B cell (primary cell): ENCODE results near the gene ACAN. TPM values are rescaled to one million over a fixed set of nuclear protein-coding genes. Genes with fewer than 3 reads are reported as not detected.

ENCODE experiments used
- ATAC-seq: fragments of 200-7000 bp; cut with Tn5 transposase; one replicate; pipeline ENCODE4 v1.10.0; 2021; ENCODE audit warnings: low read depth, mild to moderate bottlenecking, moderate number of reproducible peaks, moderate library complexity
- CTCF ChIA-PET: fragments of 350-600 bp; sonication (Branson Sonifier 250); formaldehyde crosslinking; loops from one replicate; lab custom pipeline; 2021; ENCODE audit warnings: antibody characterized with exemption, inconsistent platforms; lab: Charles Lee
- POLR2A ChIA-PET: fragments of 350-600 bp; sonication (Branson Sonifier 250); formaldehyde crosslinking; loops from one replicate; lab custom pipeline; 2021; ENCODE audit warnings: antibody characterized with exemption; lab: Charles Lee
- DNase-seq: peaks from one replicate; pipeline ENCODE4 v3.0.0; 2013
- H2AFZ ChIP-seq: 2 replicates; pipeline ENCODE4 v1.6.1; 2012; ENCODE audit warnings: mild to moderate bottlenecking, low read depth, low read length; ENCODE audit not compliant: insufficient read depth, poor library complexity, severe bottlenecking
- H3K27ac ChIP-seq, 2 donors: 1 replicate in 1 of 2; 2 replicates in 1 of 2; pipeline ENCODE4 v1.5.1; 2012 to 2013; ENCODE audit warnings: low read length in 2 of 2, mild to moderate bottlenecking in 2 of 2, moderate library complexity in 1 of 2
- H3K27me3 ChIP-seq, 4 experiments: fragments of 200-600 bp in 1 of 4; sonication (generic) in 1 of 4; replicated peaks in 1 of 4; 1 replicate in 2 of 4; 2 replicates in 2 of 4; pipeline versions ENCODE4 v1.6.1 to v1.7.0; 2013 to 2016; ENCODE audit warnings: low read length in 3 of 4, mild to moderate bottlenecking in 2 of 4, mixed read lengths in 1 of 4, moderate library complexity in 1 of 4; ENCODE audit not compliant: insufficient read depth in 4 of 4, control insufficient read depth in 3 of 4; ENCODE audit errors: control extremely low read depth in 1 of 4
- H3K36me3 ChIP-seq, 2 experiments: replicated peaks in 1 of 2; 1 replicate in 1 of 2; 2 replicates in 1 of 2; pipeline versions ENCODE4 v1.6.1 to v1.7.1; 2013; ENCODE audit warnings: low read length in 1 of 2; ENCODE audit not compliant: insufficient read depth in 2 of 2, control insufficient read depth in 1 of 2; ENCODE audit errors: control extremely low read depth in 1 of 2, extremely low read depth in 1 of 2
- H3K4me1 ChIP-seq, 2 donors: fragments of 200-600 bp in 1 of 2; sonication (generic) in 1 of 2; 1 replicate in 1 of 2; 2 replicates in 1 of 2; pipeline versions ENCODE4 v1.5.1 to v1.6.1; 2013 to 2017; ENCODE audit warnings: low read length in 2 of 2; ENCODE audit not compliant: control insufficient read depth in 2 of 2, insufficient read depth in 2 of 2
- H3K4me2 ChIP-seq: replicated peaks from 2 replicates; pipeline ENCODE3; 2012; ENCODE audit warnings: mild to moderate bottlenecking, low read depth, low read length; ENCODE audit not compliant: poor library complexity, severe bottlenecking
- H3K4me3 ChIP-seq, 5 experiments: fragments of 200-600 bp in 1 of 5; sonication (generic) in 1 of 5; 1 replicate in 3 of 5; 2 replicates in 2 of 5; pipeline versions ENCODE4 v1.5.1 to v1.7.0; 2011 to 2016; ENCODE audit warnings: low read length in 4 of 5, mild to moderate bottlenecking in 4 of 5, low read depth in 2 of 5, control low read depth in 1 of 5, moderate library complexity in 1 of 5; ENCODE audit not compliant: insufficient read depth in 1 of 5; ENCODE audit errors: control extremely low read depth in 1 of 5, extremely low read depth in 1 of 5
- H3K79me2 ChIP-seq: fragments of 200-600 bp; sonication (generic); one replicate; pipeline ENCODE4 v1.6.0; 2016; ENCODE audit warnings: low read length; ENCODE audit not compliant: control insufficient read depth, insufficient read depth
- H3K9ac ChIP-seq: fragments of 200-600 bp; sonication (generic); 2 replicates; pipeline ENCODE4 v1.6.1; 2017; ENCODE audit warnings: mild to moderate bottlenecking, low read length, moderate library complexity
- H3K9me3 ChIP-seq, 3 donors: one replicate each; pipeline versions ENCODE4 v1.6.1 to v1.7.1; 2013; ENCODE audit warnings: low read length in 2 of 3; ENCODE audit not compliant: control insufficient read depth in 2 of 3, insufficient read depth in 1 of 3; ENCODE audit errors: control extremely low read depth in 1 of 3
- H4K20me1 ChIP-seq: 2 replicates; pipeline ENCODE4 v1.6.0; 2012; ENCODE audit warnings: mild to moderate bottlenecking, low read length; ENCODE audit not compliant: insufficient read depth, control insufficient read depth, poor library complexity, severe bottlenecking
- H3K27ac Mint-ChIP-seq: one replicate; pipeline ENCODE4 v1.8.0; 2021; ENCODE audit warnings: mixed read lengths
- H3K27me3 Mint-ChIP-seq: one replicate; pipeline ENCODE4 v1.8.0; 2021; ENCODE audit warnings: mixed read lengths
- H3K4me1 Mint-ChIP-seq: one replicate; pipeline ENCODE4 v1.8.0; 2021; ENCODE audit warnings: mixed read lengths
- H3K4me3 Mint-ChIP-seq: one replicate; pipeline ENCODE4 v1.8.0; 2021; ENCODE audit warnings: mixed read lengths
- H3K9me3 Mint-ChIP-seq: one replicate; pipeline ENCODE4 v1.8.0; 2022; ENCODE audit warnings: mixed read lengths; ENCODE audit not compliant: insufficient read depth
- CTCF ChIP-seq: fragments of 200-600 bp; IDR thresholded peaks from one replicate; pipeline ENCODE4 v1.8.0; 2022; ENCODE audit warnings: antibody characterized with exemption, mild to moderate bottlenecking
- EZH2 ChIP-seq: IDR thresholded peaks from 2 replicates; pipeline ENCODE4 v1.6.1; 2012; ENCODE audit warnings: borderline replicate concordance, low read depth, mild to moderate bottlenecking, moderate library complexity, low read length; ENCODE audit not compliant: insufficient read depth, poor library complexity, severe bottlenecking
- WGBS: methylation state at CpG from one replicate; pipeline ENCODE4 v1.1.5; 2013; ENCODE audit warnings: missing lambda C conversion rate; ENCODE audit not compliant: insufficient coverage; 5-methylcytosine and 5-hydroxymethylcytosine counted together
- intact Hi-C: fragments of 100-400 bp; cut with micrococcal nuclease; formaldehyde crosslinking; loops from one replicate; pipeline ENCODE4 v1.10.0; 2022
- polyA plus RNA-seq: library from polyadenylated mRNA; depleted of rRNA; stranded (reverse); fragments of >200 nt; gene quantifications from 2 replicates; pipeline ENCODE4 v1.2.3, GENCODE V29; 2012
- total RNA-seq, 2 donors: library from RNA; stranded (reverse); fragments of 120-200 nt in 1 of 2; gene quantifications; 1 replicate in 1 of 2; 2 replicates in 1 of 2; pipeline versions ENCODE4 v1.2.3 to v1.2.4, GENCODE V29; 2013 to 2022

ACAN gene
- total and polyA plus RNA-seq, 2 donors (not counting 1 experiment from before 2014, with no cell fraction given), result 0.01 TPM; not detected in 1

DNA sequence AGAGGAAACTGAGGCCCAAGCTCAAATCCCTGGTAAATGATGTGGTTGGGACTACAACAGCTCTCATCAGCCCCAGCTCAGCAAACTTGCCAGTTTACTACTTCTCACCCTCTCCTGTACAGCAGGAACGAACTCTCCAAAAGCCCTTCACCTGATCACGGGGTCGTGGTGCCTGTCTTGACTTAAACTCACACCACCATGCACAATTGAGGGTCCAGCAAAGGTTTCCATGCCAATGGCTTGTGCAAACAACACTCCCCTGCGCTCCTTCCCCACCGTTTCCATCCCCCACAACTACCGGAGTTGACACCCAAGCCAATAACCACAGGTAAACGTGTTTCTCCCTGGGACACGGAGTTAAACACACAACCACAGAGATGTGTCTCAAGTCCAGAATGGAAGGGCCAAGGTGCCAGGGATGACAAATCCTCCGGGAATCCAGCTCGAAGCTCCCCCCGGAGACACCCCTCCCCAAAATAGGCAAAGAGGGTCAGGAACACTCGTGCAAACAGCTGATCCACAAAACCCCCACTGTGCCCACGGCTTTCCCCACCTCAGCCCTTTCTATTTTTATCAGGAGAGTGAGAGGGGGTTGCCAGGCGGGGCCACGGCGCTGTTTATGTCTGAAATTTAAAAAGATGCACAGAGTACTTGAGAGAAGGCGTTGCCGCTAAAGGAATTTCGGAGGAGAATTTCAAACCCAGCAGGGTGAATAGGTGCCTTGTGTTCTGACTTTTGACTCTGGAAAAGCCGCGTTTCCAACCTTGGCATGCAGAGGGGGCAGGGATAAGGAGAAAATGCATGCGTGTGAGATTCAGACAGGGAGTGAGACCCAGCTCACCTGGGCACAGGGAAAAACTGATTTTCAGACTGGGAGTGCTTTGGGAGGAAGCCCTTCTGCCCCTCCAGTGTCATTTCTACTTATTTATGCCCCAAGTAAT is 10.6 kb upstream of the ACAN start:
- H3K4me3 ChIP-seq, result no peak overlapping the region
- H2AFZ ChIP-seq, result no peak overlapping the region
- H3K27me3 Mint-ChIP-seq, result peaks cover 52% of the 10 kb centered on the region
- H3K4me1 ChIP-seq, result no peaks in the 10 kb centered on the region
- TF ChIP-seq CTCF (no peak), EZH2 (no peak)
- H3K4me3 Mint-ChIP-seq, result no peak overlapping the region
- no peaks in the 10 kb centered on the region for H3K4me1 Mint-ChIP-seq
- no peaks in the 10 kb centered on the region for H4K20me1 ChIP-seq
- H3K9ac ChIP-seq, result no peak overlapping the region
- ATAC-seq (no peak), DNase-seq (no peak)
- H3K9me3 ChIP-seq, result peaks cover 0 to 5% (median 0%) of the 10 kb centered on the region in 3 donors
- H3K36me3 ChIP-seq, result no peaks in the 10 kb centered on the region
- H3K9me3 Mint-ChIP-seq, result no peaks in the 10 kb centered on the region
- 44% methylated on average over 18 of the region's 22 CpGs for WGBS
- no peak overlapping the region for H3K4me2 ChIP-seq
- CTCF ChIA-PET, result no interaction called here
- intact Hi-C loops, result no loop called here
- H3K27ac ChIP-seq, result no peak overlapping the region
- peaks cover 0 to 50% (median 11%) of the 10 kb centered on the region in 4 experiments for H3K27me3 ChIP-seq
- H3K79me2 ChIP-seq, result no peaks in the 10 kb centered on the region
- no peak overlapping the region for H3K27ac Mint-ChIP-seq
- POLR2A ChIA-PET, result no interaction called here

DNA sequence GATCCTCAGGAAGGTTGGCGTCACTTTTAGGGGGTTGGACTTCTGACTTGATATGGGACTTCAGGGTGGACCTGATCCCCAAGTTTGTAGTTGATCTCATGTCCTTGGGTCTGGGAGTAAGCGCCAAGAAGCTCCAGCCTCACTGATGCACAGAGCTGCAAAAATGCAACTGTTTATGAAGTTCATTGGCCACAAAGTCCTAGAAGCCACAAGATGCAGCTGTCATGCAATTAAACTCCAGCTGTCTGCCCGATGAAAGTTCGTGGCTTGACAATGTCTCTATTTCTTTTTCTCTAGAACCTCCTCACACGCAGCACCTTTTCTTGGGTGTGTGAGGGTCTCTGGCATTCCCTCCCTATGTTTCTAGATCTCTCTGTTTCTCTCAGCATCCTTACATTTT is 9.2 kb upstream of the ACAN start:
- no peak overlapping the region for H3K27ac Mint-ChIP-seq
- Histone ChIP-seq H3K79me2 (no peaks in the 10 kb centered on the region), H3K9me3 (peaks cover 0 to 5% (median 0%) of the 10 kb centered on the region in 3 donors), H3K4me2 (no peak overlapping the region), H3K9ac (no peak overlapping the region), H2AFZ (no peak overlapping the region), H3K27me3 (peaks cover 0 to 50% (median 17%) of the 10 kb centered on the region in 4 experiments), H3K4me3 (no peak overlapping the region), H3K27ac (no peak overlapping the region), H4K20me1 (no peaks in the 10 kb centered on the region), H3K4me1 (no peaks in the 10 kb centered on the region), H3K36me3 (no peaks in the 10 kb centered on the region)
- intact Hi-C loops, result no loop called here
- ATAC-seq, result no peak
- WGBS, result 100% methylated on average over 1 of the region's 5 CpGs
- no peak for TF ChIP-seq CTCF
- no peak for TF ChIP-seq EZH2
- no peak for DNase-seq
- peaks cover 64% of the 10 kb centered on the region for H3K27me3 Mint-ChIP-seq
- no peaks in the 10 kb centered on the region for H3K9me3 Mint-ChIP-seq
- CTCF ChIA-PET, result no interaction called here
- POLR2A ChIA-PET, result no interaction called here
- no peaks in the 10 kb centered on the region for H3K4me1 Mint-ChIP-seq
- no peak overlapping the region for H3K4me3 Mint-ChIP-seq
